GM12878 (cell line): Measurements from ENCODE around the gene CKLF. TPM values are rescaled to one million over a fixed set of nuclear protein-coding genes. Genes with fewer than 3 reads are reported as not detected.
A peak's percentile ranks its signal among the peaks of the same experiment; 100 is the strongest.

Experiments used
- ATF2 ChIP-seq: IDR thresholded peaks from 2 replicates; pipeline ENCODE4 v1.6.1; 2012; ENCODE audit warnings: low read length, inconsistent platforms
- CEBPB ChIP-seq, 2 experiments: fragments of 150-350 bp in 1 of 2; IDR thresholded peaks; 2 replicates each; pipeline ENCODE4 v1.6.1; 2012 to 2014; ENCODE audit warnings: low read depth in 2 of 2, low read length in 2 of 2, borderline replicate concordance in 1 of 2, inconsistent platforms in 1 of 2
- ETV6 ChIP-seq, 2 experiments: fragments of 450-650 bp in 1 of 2; IDR thresholded peaks in 1 of 2; conservative IDR thresholded peaks in 1 of 2; 2 replicates each; pipeline ENCODE4 v1.6.1; 2014; ENCODE audit warnings: antibody characterized with exemption in 1 of 2, borderline replicate concordance in 1 of 2, low read depth in 1 of 2, mild to moderate bottlenecking in 1 of 2, moderate library complexity in 1 of 2
- IKZF2 ChIP-seq, 2 experiments: fragments of 450-650 bp; IDR thresholded peaks; 2 replicates each; pipeline ENCODE4 v1.6.1; 2017; ENCODE audit warnings: mild to moderate bottlenecking in 2 of 2, moderate library complexity in 2 of 2
- JUNB ChIP-seq: IDR thresholded peaks from 2 replicates; pipeline ENCODE4 v1.6.1; 2016; ENCODE audit warnings: antibody characterized with exemption, mild to moderate bottlenecking
- MTA3 ChIP-seq: IDR thresholded peaks from 2 replicates; pipeline ENCODE4 v1.6.1; 2012; ENCODE audit warnings: low read length, inconsistent platforms, borderline replicate concordance
- NFYA ChIP-seq: IDR thresholded peaks from 2 replicates; pipeline ENCODE4 v1.6.1; 2011; ENCODE audit warnings: low read depth, mild to moderate bottlenecking, low read length, improper control_type of control experiment, borderline replicate concordance
- PKNOX1 ChIP-seq: fragments of 450-650 bp; IDR thresholded peaks from 2 replicates; pipeline ENCODE4 v1.6.1; 2016; ENCODE audit warnings: mild to moderate bottlenecking
- RAD51 ChIP-seq: fragments of 450-650 bp; IDR thresholded peaks from 2 replicates; pipeline ENCODE4 v1.6.1; 2016; ENCODE audit warnings: moderate library complexity, mild to moderate bottlenecking, inconsistent platforms
- TARDBP ChIP-seq: IDR thresholded peaks from 2 replicates; pipeline ENCODE4 v1.6.1; 2016; ENCODE audit warnings: borderline replicate concordance
- ZNF24 ChIP-seq: fragments of 450-650 bp; IDR thresholded peaks from 2 replicates; pipeline ENCODE4 v1.6.1; 2017; ENCODE audit warnings: antibody characterized with exemption, mild to moderate bottlenecking
- polyA plus RNA-seq, 11 experiments: library from polyadenylated mRNA; depleted of rRNA in 4 of 11; unstranded in 6 of 11; stranded (reverse) in 5 of 11; fragments of >200 nt; fragmentation: Nextera tagmentation in 4 of 11; fragmentation: Illumina TruSeq in 1 of 11; extraction: Ambion mirVana in 4 of 11; extraction: Trizol in 1 of 11; gene quantifications; 1 replicate in 1 of 11; 2 replicates in 10 of 11; pipeline versions ENCODE4 v1.2.1 to v1.2.3, GENCODE V29; 2011 to 2016; ENCODE audit warnings: inconsistent platforms in 2 of 11, missing spikeins in 2 of 11, low read depth in 1 of 11
- total RNA-seq, 4 experiments: library from RNA; depleted of rRNA in 3 of 4; stranded (reverse); fragments of >200 nt in 3 of 4; fragmentation: Illumina TruSeq in 1 of 4; extraction: Trizol in 1 of 4; gene quantifications; 2 replicates each; pipeline versions ENCODE4 v1.2.1 to v1.2.3, GENCODE V29; 2013 to 2021

Gene CKLF
- total and polyA plus RNA-seq, 10 of the 15 experiments (the other 5 are each of a cell fraction or from before 2014, with no cell fraction given) = 40.8 to 193 (median 109) TPM

DNA sequence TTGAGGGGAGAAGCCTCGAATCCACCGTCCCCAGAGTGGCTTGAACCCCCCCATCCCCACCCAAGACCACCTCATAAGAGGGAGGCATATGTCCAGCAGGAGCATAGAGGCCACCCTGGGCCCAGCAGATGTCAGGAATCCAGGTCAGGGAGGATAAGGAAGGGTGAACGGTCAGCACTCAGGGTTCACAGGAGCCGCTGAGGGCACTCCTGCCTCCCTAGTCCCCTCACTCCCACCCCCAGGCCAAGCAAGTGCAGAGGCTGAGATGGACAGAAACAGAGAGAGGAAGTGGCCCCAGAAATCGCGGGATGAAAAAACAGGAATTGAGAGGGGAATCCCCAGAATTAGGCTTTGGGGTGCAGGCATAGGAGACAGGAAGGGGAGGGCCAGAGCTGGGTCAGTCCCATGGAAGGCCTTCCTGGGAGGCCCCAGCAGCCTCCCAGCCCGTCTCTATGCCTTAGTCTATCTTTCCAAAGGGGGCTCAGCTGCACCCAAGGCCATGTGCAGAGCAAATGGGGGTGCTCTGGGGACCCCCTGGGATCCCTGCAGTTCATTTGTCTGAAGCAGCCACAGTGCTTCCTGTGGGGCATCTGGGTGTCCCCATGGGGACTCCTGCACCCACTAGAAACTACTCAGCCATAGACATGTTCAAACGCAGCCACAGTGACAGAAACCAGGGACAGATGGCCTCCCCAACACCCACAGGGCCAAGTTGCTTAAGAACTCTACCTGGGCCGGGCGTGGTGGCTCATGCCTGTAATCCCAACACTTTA lies 53.8 kb downstream of the CKLF start (continued):
- peak; percentile 66 to 72 for TF ChIP-seq IKZF2 (IDR thresholded peaks at IDR 0.05)
- no peak for TF ChIP-seq NFYA
- no peak for TF ChIP-seq TARDBP
- TF ChIP-seq PKNOX1 = no peak
- peak; percentile 61; the same call in 1 of the 2 replicates for TF ChIP-seq ATF2
- no peak for TF ChIP-seq MTA3
- TF ChIP-seq RAD51 = no peak
- TF ChIP-seq JUNB = no peak
- TF ChIP-seq CEBPB (IDR thresholded peaks at IDR 0.05; ENCODE audit: borderline replicate concordance in 1 of 2, low read depth in 2 of 2, low read length in 2 of 2) = no peak
- TF ChIP-seq ETV6 (conservative IDR thresholded peaks at IDR 0.05 in 1 of 2, IDR thresholded peaks at IDR 0.05 in 1 of 2; ENCODE audit: borderline replicate concordance in 1 of 2, low read depth in 1 of 2) = no peak
- TF ChIP-seq ZNF24 = no peak
